Thyroid gland (tissue), 4 donors: ENCODE results near the gene ARID3C. TPM values are rescaled to one million over a fixed set of nuclear protein-coding genes. Genes with fewer than 3 reads are reported as not detected.

ENCODE experiments used
- DNase-seq, 2 donors: peaks; one replicate each; pipeline ENCODE4 v3.0.0-alpha.2; 2019
- H3K27ac ChIP-seq, 3 donors: fragments of 200-600 bp; sonication (generic); 1 replicate in 2 of 3; 2 replicates in 1 of 3; pipeline ENCODE4 v1.5.1; 2016 to 2019; ENCODE audit warnings: mild to moderate bottlenecking in 1 of 3, moderate library complexity in 1 of 3
- H3K27me3 ChIP-seq: fragments of 200-600 bp; sonication (generic); one replicate; pipeline ENCODE4 v1.5.1; 2019
- H3K36me3 ChIP-seq, 2 donors: fragments of 200-600 bp; sonication (generic); one replicate each; pipeline ENCODE4 v1.5.1; 2016 to 2019
- H3K4me1 ChIP-seq, 2 donors: fragments of 200-600 bp; sonication (generic); one replicate each; pipeline ENCODE4 v1.5.1; 2017 to 2019
- H3K4me3 ChIP-seq, 3 donors: fragments of 200-600 bp; sonication (generic); replicated peaks in 1 of 3; 1 replicate in 2 of 3; 2 replicates in 1 of 3; pipeline ENCODE4 v1.5.1; 2016; ENCODE audit warnings: mild to moderate bottlenecking in 1 of 3
- H3K9me3 ChIP-seq: fragments of 200-600 bp; sonication (generic); one replicate; pipeline ENCODE4 v1.5.1; 2017
- POLR2A ChIP-seq, 2 donors: fragments of 450-650 bp; IDR thresholded peaks; one replicate each; pipeline ENCODE4 v1.6.1; 2017; ENCODE audit warnings: antibody characterized with exemption in 2 of 2, mild to moderate bottlenecking in 2 of 2, moderate library complexity in 1 of 2
- whole genome bisulfite sequencing, 2 donors: methylation state at CpG; one replicate each; pipeline ENCODE4 v1.1.5; 2017; 5-methylcytosine and 5-hydroxymethylcytosine counted together
- intact Hi-C: fragments of 100-400 bp; cut with DNase I; formaldehyde crosslinking; loops from one replicate; pipeline ENCODE4 v1.15.1; 2023
- total RNA-seq, 4 donors: library from RNA; depleted of rRNA; stranded (reverse); fragments of >200 nt; gene quantifications; one replicate each; pipeline ENCODE4 v1.2.3, GENCODE V29; 2016
- TF ChIP-seq, protein P1 (sequence below), 6 experiments: fragments of 200-600 bp in 3 of 6; fragments of 450-650 bp in 3 of 6; sonication (generic) in 3 of 6; IDR thresholded peaks; one replicate each; pipeline ENCODE4 v1.5.1; 2016 to 2019; ENCODE audit warnings: antibody characterized with exemption in 6 of 6, mild to moderate bottlenecking in 2 of 6, inconsistent platforms in 1 of 6, moderate library complexity in 1 of 6

Gene ARID3C
- total RNA-seq, 4 donors from 2014 or later: not detected

- no peak for TF ChIP-seq POLR2A (IDR thresholded peaks at IDR 0.05)
- TF ChIP-seq, protein P1, sequence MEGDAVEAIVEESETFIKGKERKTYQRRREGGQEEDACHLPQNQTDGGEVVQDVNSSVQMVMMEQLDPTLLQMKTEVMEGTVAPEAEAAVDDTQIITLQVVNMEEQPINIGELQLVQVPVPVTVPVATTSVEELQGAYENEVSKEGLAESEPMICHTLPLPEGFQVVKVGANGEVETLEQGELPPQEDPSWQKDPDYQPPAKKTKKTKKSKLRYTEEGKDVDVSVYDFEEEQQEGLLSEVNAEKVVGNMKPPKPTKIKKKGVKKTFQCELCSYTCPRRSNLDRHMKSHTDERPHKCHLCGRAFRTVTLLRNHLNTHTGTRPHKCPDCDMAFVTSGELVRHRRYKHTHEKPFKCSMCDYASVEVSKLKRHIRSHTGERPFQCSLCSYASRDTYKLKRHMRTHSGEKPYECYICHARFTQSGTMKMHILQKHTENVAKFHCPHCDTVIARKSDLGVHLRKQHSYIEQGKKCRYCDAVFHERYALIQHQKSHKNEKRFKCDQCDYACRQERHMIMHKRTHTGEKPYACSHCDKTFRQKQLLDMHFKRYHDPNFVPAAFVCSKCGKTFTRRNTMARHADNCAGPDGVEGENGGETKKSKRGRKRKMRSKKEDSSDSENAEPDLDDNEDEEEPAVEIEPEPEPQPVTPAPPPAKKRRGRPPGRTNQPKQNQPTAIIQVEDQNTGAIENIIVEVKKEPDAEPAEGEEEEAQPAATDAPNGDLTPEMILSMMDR (IDR thresholded peaks at IDR 0.05): no peak
- no peaks in the 10 kb centered on the region for H3K27me3 ChIP-seq
- no peak overlapping the region for H3K4me3 ChIP-seq
- no peak overlapping the region for H3K27ac ChIP-seq
- WGBS, 2 donors: 83 to 85% methylated on average over 3 of the region's 3 CpGs
- H3K36me3 ChIP-seq: no peaks in the 10 kb centered on the region
- no peaks in the 10 kb centered on the region for H3K9me3 ChIP-seq
- intact Hi-C loops: no loop called here
- peaks cover 9% of the 10 kb centered on the region in 2 donors for H3K4me1 ChIP-seq
- no peak for DNase-seq
These were observed 22.0 kb downstream of the ARID3C start for GRCh38 chr9:34606905-34607304.

GRCh38 chr9:34606190-34606589 lies 22.7 kb downstream of the ARID3C start:
- Histone ChIP-seq H3K27me3 (no peaks in the 10 kb centered on the region), H3K9me3 (no peaks in the 10 kb centered on the region), H3K4me1 (peaks cover 5 to 6% of the 10 kb centered on the region in 2 donors), H3K36me3 (no peaks in the 10 kb centered on the region), H3K4me3 (no peak overlapping the region), H3K27ac (no peak overlapping the region)
- TF ChIP-seq, protein P1 (IDR thresholded peaks at IDR 0.05): no peak
- TF ChIP-seq POLR2A (IDR thresholded peaks at IDR 0.05): no peak
- intact Hi-C loops: no loop called here
- DNase-seq: no peak

- H3K9me3 ChIP-seq: no peaks in the 10 kb centered on the region
- WGBS, 2 donors: 52 to 53% methylated on average over 4 of the region's 4 CpGs
- H3K4me1 ChIP-seq: no peaks in the 10 kb centered on the region
- no peak overlapping the region for H3K4me3 ChIP-seq
- intact Hi-C loops: no loop called here
- TF ChIP-seq, protein P1 (IDR thresholded peaks at IDR 0.05): peak; percentile 74 to 91 (median 82)
- no peak for TF ChIP-seq POLR2A (IDR thresholded peaks at IDR 0.05)
- H3K27me3 ChIP-seq: no peaks in the 10 kb centered on the region
- H3K36me3 ChIP-seq: no peaks in the 10 kb centered on the region
- DNase-seq: peak; percentile 80 to 84
- H3K27ac ChIP-seq: no peak overlapping the region
These were observed 25.1 kb downstream of the ARID3C start for GRCh38 chr9:34603610-34604231.

GRCh38 chr9:34601937-34602573 lies 26.8 kb downstream of the ARID3C start:
- intact Hi-C loops: no loop called here
- Histone ChIP-seq H3K27me3 (no peaks in the 10 kb centered on the region), H3K9me3 (no peaks in the 10 kb centered on the region), H3K36me3 (no peaks in the 10 kb centered on the region), H3K4me3 (no peak overlapping the region), H3K4me1 (no peaks in the 10 kb centered on the region), H3K27ac (no peak overlapping the region)
- TF ChIP-seq POLR2A (IDR thresholded peaks at IDR 0.05): no peak
- WGBS, 2 donors: 71 to 76% methylated on average over 6 of the region's 6 CpGs
- no peak for DNase-seq

DNA sequence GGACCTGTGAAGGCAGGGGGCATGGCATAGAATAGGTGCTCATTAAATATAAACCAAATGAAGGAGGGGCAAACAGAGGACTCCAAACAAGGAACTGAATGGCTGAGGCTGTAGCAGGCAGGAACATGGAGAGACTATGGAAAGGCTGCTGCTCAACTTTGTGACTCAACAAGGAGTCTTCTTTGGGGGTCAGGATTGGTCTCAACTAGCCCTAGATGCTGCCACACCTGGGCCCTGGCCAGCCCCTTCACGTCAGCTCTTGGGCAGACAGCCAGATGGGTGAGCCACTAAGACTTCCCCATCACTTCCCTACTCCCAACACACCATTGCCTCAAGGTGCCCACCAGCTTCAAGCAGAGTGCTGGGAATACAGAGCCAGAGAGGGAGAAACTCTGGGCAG lies 28.0 kb downstream of the ARID3C start:
- H3K4me1 ChIP-seq: no peaks in the 10 kb centered on the region
- H3K4me3 ChIP-seq: no peak overlapping the region
- DNase-seq: no peak
- no peak overlapping the region for H3K27ac ChIP-seq
- TF ChIP-seq, protein P1 (IDR thresholded peaks at IDR 0.05): no peak
- TF ChIP-seq POLR2A (IDR thresholded peaks at IDR 0.05): no peak
- H3K27me3 ChIP-seq: no peaks in the 10 kb centered on the region
- no peaks in the 10 kb centered on the region for H3K9me3 ChIP-seq
- 20 to 38% methylated on average over 1 of the region's 1 CpG for WGBS, 2 donors
- intact Hi-C loops: no loop called here
- H3K36me3 ChIP-seq: no peaks in the 10 kb centered on the region
